Natural killer cell (primary cell): ENCODE measurements around the gene RBM20. TPM values are rescaled to one million over a fixed set of nuclear protein-coding genes. Genes with fewer than 3 reads are reported as not detected.
A peak's percentile ranks its signal among the peaks of the same experiment; 100 is the strongest.

Source experiments
- ATAC-seq, 3 donors: fragments of 150-1000 bp in 2 of 3; fragments of 200-7000 bp in 1 of 3; cut with Tn5 transposase; 1 replicate in 1 of 3; 2 replicates in 2 of 3; pipeline ENCODE4 v1.10.0; 2021; ENCODE audit warnings: mild to moderate bottlenecking in 2 of 3, moderate library complexity in 2 of 3
- DNase-seq, 2 donors: peaks; one replicate each; pipeline versions ENCODE4 v3.0.0 to v3.0.0-alpha.2; 2013 to 2021; ENCODE audit warnings: mixed read lengths in 1 of 2
- H3K27ac ChIP-seq: one replicate; pipeline ENCODE4 v1.5.1; 2013; ENCODE audit warnings: mild to moderate bottlenecking, low read length
- H3K27me3 ChIP-seq: one replicate; pipeline ENCODE4 v1.6.1; 2013; ENCODE audit warnings: low read length; ENCODE audit not compliant: control insufficient read depth, insufficient read depth
- H3K36me3 ChIP-seq: one replicate; pipeline ENCODE4 v1.6.1; 2013; ENCODE audit warnings: low read length; ENCODE audit not compliant: control insufficient read depth, insufficient read depth
- H3K4me1 ChIP-seq: one replicate; pipeline ENCODE4 v1.6.1; 2013; ENCODE audit warnings: low read length; ENCODE audit not compliant: control insufficient read depth, insufficient read depth
- H3K4me3 ChIP-seq: one replicate; pipeline ENCODE4 v1.5.1; 2013; ENCODE audit warnings: low read length
- H3K9me3 ChIP-seq: one replicate; pipeline ENCODE4 v1.6.1; 2013; ENCODE audit warnings: low read length; ENCODE audit not compliant: control insufficient read depth, insufficient read depth
- H3K27ac Mint-ChIP-seq, 2 donors: one replicate each; pipeline ENCODE4 v1.8.0; 2022; ENCODE audit warnings: mild to moderate bottlenecking in 2 of 2, mixed read lengths in 2 of 2, moderate library complexity in 1 of 2
- H3K27me3 Mint-ChIP-seq, 2 donors: one replicate each; pipeline ENCODE4 v1.8.0; 2022; ENCODE audit warnings: low read depth in 2 of 2, mixed read lengths in 2 of 2
- H3K36me3 Mint-ChIP-seq: one replicate; pipeline ENCODE4 v1.8.0; 2022; ENCODE audit warnings: mixed read lengths
- H3K4me1 Mint-ChIP-seq, 2 donors: one replicate each; pipeline ENCODE4 v1.8.0; 2022; ENCODE audit warnings: mixed read lengths in 2 of 2
- H3K4me3 Mint-ChIP-seq: one replicate; pipeline ENCODE4 v1.8.0; 2022; ENCODE audit warnings: mild to moderate bottlenecking, moderate library complexity, mixed read lengths
- H3K9me3 Mint-ChIP-seq, 2 donors: one replicate each; pipeline ENCODE4 v1.8.0; 2022; ENCODE audit warnings: mixed read lengths in 2 of 2
- WGBS: methylation state at CpG from one replicate; pipeline ENCODE4 v1.1.7; 2013; ENCODE audit warnings: missing lambda C conversion rate; ENCODE audit not compliant: insufficient coverage; 5-methylcytosine and 5-hydroxymethylcytosine counted together
- intact Hi-C: fragments of 100-400 bp; cut with micrococcal nuclease; formaldehyde crosslinking; loops from one replicate; pipeline ENCODE4 v1.14.2; 2022
- total RNA-seq, 4 donors: library from RNA; stranded (reverse); fragments of 120-200 nt in 1 of 4; gene quantifications; one replicate each; pipeline versions ENCODE4 v1.2.3 to v1.2.4, GENCODE V29; 2013 to 2022
- TF ChIP-seq, protein P1 (sequence below): fragments of 200-600 bp; IDR thresholded peaks from one replicate; pipeline ENCODE4 v1.8.0; 2022; ENCODE audit warnings: antibody characterized with exemption

The RBM20 gene
- total RNA-seq, 3 donors from 2014 or later (not counting 1 experiment from before 2014, with no cell fraction given), result 0.35 TPM; not detected in 2

DNA sequence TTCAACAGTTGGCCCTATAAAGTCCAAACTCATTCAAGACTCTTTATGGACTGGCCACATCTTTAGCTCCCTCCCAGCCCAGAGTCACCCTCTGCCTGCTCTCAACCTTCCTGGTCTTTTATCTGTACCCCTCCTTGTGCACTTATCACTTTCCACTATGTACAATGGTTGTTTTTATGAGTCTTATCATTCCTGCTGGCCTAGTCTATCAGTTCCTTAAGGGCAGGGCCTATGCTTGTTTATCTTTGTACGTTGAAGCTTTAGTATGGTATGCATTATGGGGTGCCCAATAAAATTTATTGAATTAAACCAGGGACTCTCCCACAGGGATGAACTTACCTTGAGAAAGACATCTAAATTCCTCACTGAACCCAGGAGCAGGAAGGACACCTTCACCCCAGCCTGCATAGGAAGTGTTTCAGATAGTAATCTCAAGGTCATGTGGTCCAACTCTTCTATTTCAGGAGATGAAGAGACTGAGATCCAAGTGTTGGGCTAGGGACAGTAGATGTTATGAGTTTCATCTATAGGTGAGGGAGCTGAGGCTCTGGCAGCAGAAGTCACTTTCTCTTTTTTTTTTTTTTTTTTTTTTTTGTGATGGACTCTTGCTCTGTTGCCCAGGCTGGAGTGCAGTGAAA is 214.3 kb downstream of the RBM20 start:
- intact Hi-C loops, result no loop called here
- no peaks in the 10 kb centered on the region for H3K27me3 ChIP-seq
- no peak overlapping the region for H3K4me3 ChIP-seq
- H3K9me3 ChIP-seq, result no peaks in the 10 kb centered on the region
- H3K36me3 ChIP-seq, result no peaks in the 10 kb centered on the region
- peak overlapping the region; percentile 92 for H3K27ac ChIP-seq
- H3K4me1 ChIP-seq, result peaks cover 52% of the 10 kb centered on the region
- TF ChIP-seq, protein P1, sequence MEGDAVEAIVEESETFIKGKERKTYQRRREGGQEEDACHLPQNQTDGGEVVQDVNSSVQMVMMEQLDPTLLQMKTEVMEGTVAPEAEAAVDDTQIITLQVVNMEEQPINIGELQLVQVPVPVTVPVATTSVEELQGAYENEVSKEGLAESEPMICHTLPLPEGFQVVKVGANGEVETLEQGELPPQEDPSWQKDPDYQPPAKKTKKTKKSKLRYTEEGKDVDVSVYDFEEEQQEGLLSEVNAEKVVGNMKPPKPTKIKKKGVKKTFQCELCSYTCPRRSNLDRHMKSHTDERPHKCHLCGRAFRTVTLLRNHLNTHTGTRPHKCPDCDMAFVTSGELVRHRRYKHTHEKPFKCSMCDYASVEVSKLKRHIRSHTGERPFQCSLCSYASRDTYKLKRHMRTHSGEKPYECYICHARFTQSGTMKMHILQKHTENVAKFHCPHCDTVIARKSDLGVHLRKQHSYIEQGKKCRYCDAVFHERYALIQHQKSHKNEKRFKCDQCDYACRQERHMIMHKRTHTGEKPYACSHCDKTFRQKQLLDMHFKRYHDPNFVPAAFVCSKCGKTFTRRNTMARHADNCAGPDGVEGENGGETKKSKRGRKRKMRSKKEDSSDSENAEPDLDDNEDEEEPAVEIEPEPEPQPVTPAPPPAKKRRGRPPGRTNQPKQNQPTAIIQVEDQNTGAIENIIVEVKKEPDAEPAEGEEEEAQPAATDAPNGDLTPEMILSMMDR, result no peak
- WGBS, result no CpG with 5 or more reads among the region's 1 CpG
- H3K36me3 Mint-ChIP-seq, result no peaks in the 10 kb centered on the region
- no peaks in the 10 kb centered on the region for H3K27me3 Mint-ChIP-seq
- ATAC-seq, result no peak
- peak in 1 of 2 donors; percentile 58 for DNase-seq
- no peak overlapping the region for H3K4me3 Mint-ChIP-seq
- H3K4me1 Mint-ChIP-seq, result peaks cover 60 to 62% of the 10 kb centered on the region in 2 donors
- peak overlapping the region in 1 of 2 donors; percentile 10 for H3K27ac Mint-ChIP-seq
- no peaks in the 10 kb centered on the region for H3K9me3 Mint-ChIP-seq

DNA sequence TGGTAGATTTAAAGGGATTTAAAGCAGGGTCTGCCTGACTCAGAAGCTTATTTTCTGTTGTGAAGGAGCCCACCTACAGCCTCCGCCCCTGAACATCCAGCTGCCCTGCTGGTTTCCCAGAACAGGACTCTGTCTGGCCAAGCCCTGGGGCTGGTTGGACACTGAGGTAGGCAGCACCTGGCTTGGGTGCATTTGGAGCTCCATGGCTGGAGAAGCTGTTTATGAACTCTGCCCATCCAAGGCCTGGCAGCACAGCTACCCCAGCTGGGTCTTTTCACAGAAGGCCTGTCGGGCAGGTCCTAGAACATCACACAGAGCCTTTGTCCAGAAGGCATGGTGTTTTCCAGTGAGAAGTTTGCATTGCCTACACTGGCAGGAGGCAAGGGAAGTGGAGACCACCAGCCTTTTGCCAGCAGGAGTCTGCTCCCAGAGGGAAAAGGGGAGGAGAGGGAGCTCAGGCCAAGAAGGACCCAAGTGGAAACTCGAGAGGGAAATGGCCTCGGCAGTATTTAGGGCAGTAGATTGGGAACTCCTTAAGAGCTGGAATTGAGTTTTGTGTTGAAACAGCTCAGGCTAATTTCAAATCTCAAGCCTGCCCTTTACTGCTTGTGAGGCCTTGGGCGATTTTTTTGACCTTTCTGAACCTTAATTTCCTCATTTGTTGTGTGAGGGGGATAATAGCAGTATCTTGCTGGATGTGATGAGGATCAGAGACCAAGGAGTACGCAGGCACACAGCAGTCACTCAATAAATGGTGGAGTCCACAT is 215.3 kb downstream of the RBM20 start:
- intact Hi-C loops, result no loop called here
- WGBS, result 89% methylated on average over 6 of the region's 6 CpGs
- no peaks in the 10 kb centered on the region for H3K9me3 ChIP-seq
- H3K4me3 ChIP-seq, result no peak overlapping the region
- no peaks in the 10 kb centered on the region for H3K36me3 Mint-ChIP-seq
- TF ChIP-seq, protein P1, result no peak
- peak overlapping the region; percentile 92 for H3K27ac ChIP-seq
- H3K4me3 Mint-ChIP-seq, result peak overlapping the region; percentile 29
- H3K4me1 Mint-ChIP-seq, result peaks cover 61 to 64% of the 10 kb centered on the region in 2 donors
- H3K27me3 ChIP-seq, result no peaks in the 10 kb centered on the region
- no peak for ATAC-seq
- peaks cover 62% of the 10 kb centered on the region for H3K4me1 ChIP-seq
- H3K27me3 Mint-ChIP-seq, result no peaks in the 10 kb centered on the region
- DNase-seq, result peak in 1 of 2 donors; percentile 15
- H3K9me3 Mint-ChIP-seq, result no peaks in the 10 kb centered on the region
- peak overlapping the region; percentile 87 to 96 for H3K27ac Mint-ChIP-seq
- H3K36me3 ChIP-seq, result no peaks in the 10 kb centered on the region

DNA sequence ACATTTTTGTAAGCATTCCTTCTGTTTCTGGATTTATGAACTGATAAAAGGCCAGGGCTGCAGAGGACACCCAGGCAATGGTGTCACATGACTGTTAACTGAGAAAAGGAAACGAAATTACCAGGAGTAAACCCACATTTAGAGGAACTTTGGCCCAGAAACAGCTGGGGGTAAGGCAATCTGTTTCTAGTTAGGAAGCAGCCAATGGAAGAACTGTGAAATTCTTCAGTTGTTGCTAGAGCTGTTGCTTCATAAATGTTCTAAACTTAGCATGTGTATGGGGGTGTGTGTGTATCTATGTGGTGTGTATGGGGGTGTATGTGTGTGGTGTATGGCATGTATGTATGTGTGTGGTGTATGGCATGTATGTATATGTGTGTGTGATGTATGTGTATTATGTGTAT is 215.8 kb downstream of the RBM20 start:
- DNase-seq, result peak in 1 of 2 donors; percentile 34
- no peak overlapping the region for H3K4me3 ChIP-seq

More for the DNA sequence above, 215.8 kb downstream of the RBM20 start:
- Histone ChIP-seq H3K9me3 (no peaks in the 10 kb centered on the region), H3K36me3 (no peaks in the 10 kb centered on the region), H3K27me3 (no peaks in the 10 kb centered on the region), H3K27ac (peak overlapping the region; percentile 92), H3K4me1 (peaks cover 66% of the 10 kb centered on the region)
- H3K4me1 Mint-ChIP-seq, result peaks cover 67 to 70% of the 10 kb centered on the region in 2 donors
- TF ChIP-seq, protein P1, result no peak
- intact Hi-C loops, result loop anchor here (1.0 kb wide), 2 partner anchors 10 to 11 kb away; partner anchors contain the start of gene PDCD4
- WGBS, result 0% methylated on average over 1 of the region's 1 CpG
- H3K4me3 Mint-ChIP-seq, result peak overlapping the region; percentile 29
- no peaks in the 10 kb centered on the region for H3K36me3 Mint-ChIP-seq
- H3K27ac Mint-ChIP-seq, result peak overlapping the region; percentile 87 to 96
- H3K27me3 Mint-ChIP-seq, result no peaks in the 10 kb centered on the region
- H3K9me3 Mint-ChIP-seq, result no peaks in the 10 kb centered on the region
- ATAC-seq, result peak; percentile 2 to 9 (median 6)
